Keratinocyte (primary cell): ENCODE data around the gene EMP2. TPM values are rescaled to one million over a fixed set of nuclear protein-coding genes. Genes with fewer than 3 reads are reported as not detected.

Source experiments
- DNase-seq: peaks from one replicate; pipeline ENCODE4 v3.0.0-alpha.2; 2011; ENCODE audit warnings: low read depth, missing footprints, low spot score
- FAIRE-seq: peaks from 2 replicates; lab custom pipeline; 2011; peaks lifted over from hg19 to GRCh38; lab: Jason Lieb, UNC
- H2AFZ ChIP-seq: 2 replicates; pipeline ENCODE4 v1.6.0; 2012; ENCODE audit warnings: low read length, control low read depth, inconsistent platforms; ENCODE audit not compliant: control insufficient read depth
- H3K27ac ChIP-seq: 2 replicates; pipeline ENCODE4 v1.5.1; 2011; ENCODE audit warnings: low read length; ENCODE audit not compliant: control insufficient read depth, insufficient read depth
- H3K27me3 ChIP-seq: 3 replicates; pipeline ENCODE4 v1.6.0; 2011; ENCODE audit warnings: low read length; ENCODE audit not compliant: control insufficient read depth, insufficient read depth; ENCODE audit errors: extremely low read depth
- H3K36me3 ChIP-seq, 2 experiments: 2 replicates in 1 of 2; 3 replicates in 1 of 2; pipeline ENCODE4 v1.5.1; 2011; ENCODE audit warnings: low read length in 2 of 2, mild to moderate bottlenecking in 1 of 2; ENCODE audit not compliant: control insufficient read depth in 2 of 2, insufficient read depth in 2 of 2; ENCODE audit errors: extremely low read depth in 1 of 2
- H3K4me1 ChIP-seq: 3 replicates; pipeline ENCODE4 v1.5.1; 2011; ENCODE audit warnings: low read length; ENCODE audit not compliant: control insufficient read depth, insufficient read depth; ENCODE audit errors: extremely low read depth
- H3K4me2 ChIP-seq: 3 replicates; pipeline ENCODE4 v1.6.0; 2011; ENCODE audit warnings: low read depth, low read length; ENCODE audit not compliant: control insufficient read depth, insufficient read depth; ENCODE audit errors: extremely low read depth
- H3K4me3 ChIP-seq, 3 experiments: fragments of 200-600 bp in 1 of 3; sonication (generic) in 1 of 3; 2 replicates in 2 of 3; 3 replicates in 1 of 3; pipeline ENCODE4 v1.5.1; 2011 to 2016; ENCODE audit warnings: low read length in 3 of 3, mild to moderate bottlenecking in 3 of 3, control low read depth in 2 of 3, inconsistent platforms in 1 of 3, low read depth in 1 of 3, mixed read lengths in 1 of 3, mixed run types in 1 of 3, moderate library complexity in 1 of 3; ENCODE audit not compliant: control insufficient read depth in 2 of 3, insufficient read depth in 2 of 3; ENCODE audit errors: extremely low read depth in 1 of 3
- H3K79me2 ChIP-seq: 2 replicates; pipeline ENCODE4 v1.6.0; 2012; ENCODE audit warnings: low read length; ENCODE audit not compliant: control insufficient read depth, insufficient read depth
- H3K9ac ChIP-seq: 3 replicates; pipeline ENCODE4 v1.6.0; 2011; ENCODE audit warnings: low read length; ENCODE audit not compliant: control insufficient read depth, insufficient read depth; ENCODE audit errors: extremely low read depth
- H3K9me1 ChIP-seq: 3 replicates; pipeline ENCODE4 v1.6.0; 2011; ENCODE audit warnings: low read length; ENCODE audit not compliant: control insufficient read depth, insufficient read depth; ENCODE audit errors: extremely low read depth
- H3K9me3 ChIP-seq: 2 replicates; pipeline ENCODE4 v1.5.1; 2012; ENCODE audit warnings: low read depth, low read length; ENCODE audit not compliant: control insufficient read depth
- H4K20me1 ChIP-seq: 3 replicates; pipeline ENCODE4 v1.6.0; 2011; ENCODE audit warnings: low read length; ENCODE audit not compliant: control insufficient read depth, insufficient read depth; ENCODE audit errors: extremely low read depth
- CTCF ChIP-seq, 3 experiments: IDR thresholded peaks in 1 of 3; conservative IDR thresholded peaks in 1 of 3; optimal IDR thresholded peaks in 1 of 3; 2 replicates in 2 of 3; 3 replicates in 1 of 3; pipeline versions ENCODE3 to v1.5.1; 2011; ENCODE audit warnings: low read length in 3 of 3, mild to moderate bottlenecking in 3 of 3, moderate library complexity in 2 of 3, control low read depth in 1 of 3, inconsistent platforms in 1 of 3; ENCODE audit not compliant: insufficient read depth in 2 of 3; ENCODE audit errors: extremely low read depth in 1 of 3
- EZH2 ChIP-seq: IDR thresholded peaks from one replicate; pipeline ENCODE4 v1.6.1; 2012; ENCODE audit warnings: inconsistent platforms, mild to moderate bottlenecking, low read length, moderate library complexity
- dilution Hi-C: fragments of 300-500 bp; cut with MboI; formaldehyde crosslinking; loops from one replicate; pipeline ENCODE4 v1.7.0; 2020; ENCODE audit warnings: low sequenced_read_pairs; ENCODE audit not compliant: extremely low pct_ligation_motif_present
- polyA plus RNA-seq, 5 experiments: library from polyadenylated mRNA; depleted of rRNA in 3 of 5; stranded (reverse) in 3 of 5; stranded (forward) in 1 of 5; unstranded in 1 of 5; fragments of >200 nt; gene quantifications; 1 replicate in 1 of 5; 2 replicates in 3 of 5; 3 replicates in 1 of 5; pipeline versions ENCODE4 v1.2.1 to v1.2.3, GENCODE V29; 2011 to 2012; ENCODE audit warnings: missing spikeins in 2 of 5, low read depth in 1 of 5, low replicate concordance in 1 of 5

EMP2 gene
- polyA plus RNA-seq, 1 donor (not counting 4 experiments of a cell fraction or from before 2014, with no cell fraction given) = 19.1 TPM

GRCh38 chr16:10518479-10519041 lies 61.8 kb downstream of the EMP2 start:
- dilution Hi-C loops = no loop called here
- Histone ChIP-seq H3K79me2 (no peaks in the 10 kb centered on the region), H2AFZ (no peak overlapping the region), H3K27ac (no peak overlapping the region), H3K9me3 (no peaks in the 10 kb centered on the region), H3K9ac (no peak overlapping the region), H3K9me1 (no peaks in the 10 kb centered on the region), H3K4me3 (no peak overlapping the region), H4K20me1 (no peaks in the 10 kb centered on the region), H3K27me3 (no peaks in the 10 kb centered on the region), H3K36me3 (no peaks in the 10 kb centered on the region), H3K4me1 (no peaks in the 10 kb centered on the region), H3K4me2 (no peak overlapping the region)
- no peak for DNase-seq
- no peak for FAIRE-seq
- no peak for TF ChIP-seq CTCF (optimal IDR thresholded peaks at IDR 0.05 in 1 of 3, IDR thresholded peaks at IDR 0.05 in 1 of 3, conservative IDR thresholded peaks at IDR 0.05 in 1 of 3; ENCODE audit: extremely low read depth in 1 of 3, insufficient read depth in 2 of 3, low read length in 3 of 3)
- no peak for TF ChIP-seq EZH2

GRCh38 chr16:10517868-10518267 lies 62.5 kb downstream of the EMP2 start:
- TF ChIP-seq EZH2 = no peak
- TF ChIP-seq CTCF (optimal IDR thresholded peaks at IDR 0.05 in 1 of 3, IDR thresholded peaks at IDR 0.05 in 1 of 3, conservative IDR thresholded peaks at IDR 0.05 in 1 of 3; ENCODE audit: extremely low read depth in 1 of 3, insufficient read depth in 2 of 3, low read length in 3 of 3) = no peak
- Histone ChIP-seq H3K4me1 (no peaks in the 10 kb centered on the region), H2AFZ (no peak overlapping the region), H3K27ac (no peak overlapping the region), H3K9ac (no peak overlapping the region), H3K36me3 (no peaks in the 10 kb centered on the region), H3K4me2 (no peak overlapping the region), H4K20me1 (no peaks in the 10 kb centered on the region), H3K79me2 (no peaks in the 10 kb centered on the region), H3K4me3 (no peak overlapping the region), H3K9me3 (no peaks in the 10 kb centered on the region), H3K9me1 (no peaks in the 10 kb centered on the region), H3K27me3 (no peaks in the 10 kb centered on the region)
- FAIRE-seq (no peak), DNase-seq (no peak)
- dilution Hi-C loops = no loop called here
